Putamen (tissue), 1 donor: Measurements from ENCODE around the gene VEGFA.

Experiments used
- DNase-seq: peaks from one replicate; pipeline ENCODE4 v3.0.0-alpha.2; 2016; ENCODE audit warnings: low spot score

VEGFA gene

DNA sequence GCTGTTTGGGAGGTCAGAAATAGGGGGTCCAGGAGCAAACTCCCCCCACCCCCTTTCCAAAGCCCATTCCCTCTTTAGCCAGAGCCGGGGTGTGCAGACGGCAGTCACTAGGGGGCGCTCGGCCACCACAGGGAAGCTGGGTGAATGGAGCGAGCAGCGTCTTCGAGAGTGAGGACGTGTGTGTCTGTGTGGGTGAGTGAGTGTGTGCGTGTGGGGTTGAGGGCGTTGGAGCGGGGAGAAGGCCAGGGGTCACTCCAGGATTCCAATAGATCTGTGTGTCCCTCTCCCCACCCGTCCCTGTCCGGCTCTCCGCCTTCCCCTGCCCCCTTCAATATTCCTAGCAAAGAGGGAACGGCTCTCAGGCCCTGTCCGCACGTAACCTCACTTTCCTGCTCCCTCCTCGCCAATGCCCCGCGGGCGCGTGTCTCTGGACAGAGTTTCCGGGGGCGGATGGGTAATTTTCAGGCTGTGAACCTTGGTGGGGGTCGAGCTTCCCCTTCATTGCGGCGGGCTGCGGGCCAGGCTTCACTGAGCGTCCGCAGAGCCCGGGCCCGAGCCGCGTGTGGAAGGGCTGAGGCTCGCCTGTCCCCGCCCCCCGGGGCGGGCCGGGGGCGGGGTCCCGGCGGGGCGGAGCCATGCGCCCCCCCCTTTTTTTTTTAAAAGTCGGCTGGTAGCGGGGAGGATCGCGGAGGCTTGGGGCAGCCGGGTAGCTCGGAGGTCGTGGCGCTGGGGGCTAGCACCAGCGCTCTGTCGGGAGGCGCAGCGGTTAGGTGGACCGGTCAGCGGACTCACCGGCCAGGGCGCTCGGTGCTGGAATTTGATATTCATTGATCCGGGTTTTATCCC lies at the start of gene VEGFA:
Gene VEGFA, plus strand, starts transcription at position 686 of the 846 bp plus-strand sequence.
- DNase-seq, result peak; percentile 87

DNA sequence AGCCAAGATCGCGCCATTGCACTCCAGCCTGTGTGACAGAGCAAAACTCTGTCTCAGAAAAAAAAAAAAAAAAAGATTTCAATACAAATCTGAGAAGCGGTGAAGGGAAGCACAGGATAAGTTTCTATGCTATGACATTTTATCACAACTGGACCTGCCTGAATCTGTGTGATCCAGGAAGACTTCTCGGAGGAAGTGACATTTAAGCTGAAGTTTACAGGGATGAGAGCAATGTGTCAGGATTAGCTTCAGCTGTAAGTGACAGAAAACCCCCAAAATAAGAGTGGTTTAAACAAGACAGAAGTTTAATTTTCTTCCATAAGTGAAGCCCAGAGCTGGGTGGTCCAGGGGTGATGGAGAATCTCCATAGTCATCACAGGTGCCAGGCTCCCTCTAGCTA lies 49.0 kb upstream of the VEGFA start:
- DNase-seq, result no peak

DNA sequence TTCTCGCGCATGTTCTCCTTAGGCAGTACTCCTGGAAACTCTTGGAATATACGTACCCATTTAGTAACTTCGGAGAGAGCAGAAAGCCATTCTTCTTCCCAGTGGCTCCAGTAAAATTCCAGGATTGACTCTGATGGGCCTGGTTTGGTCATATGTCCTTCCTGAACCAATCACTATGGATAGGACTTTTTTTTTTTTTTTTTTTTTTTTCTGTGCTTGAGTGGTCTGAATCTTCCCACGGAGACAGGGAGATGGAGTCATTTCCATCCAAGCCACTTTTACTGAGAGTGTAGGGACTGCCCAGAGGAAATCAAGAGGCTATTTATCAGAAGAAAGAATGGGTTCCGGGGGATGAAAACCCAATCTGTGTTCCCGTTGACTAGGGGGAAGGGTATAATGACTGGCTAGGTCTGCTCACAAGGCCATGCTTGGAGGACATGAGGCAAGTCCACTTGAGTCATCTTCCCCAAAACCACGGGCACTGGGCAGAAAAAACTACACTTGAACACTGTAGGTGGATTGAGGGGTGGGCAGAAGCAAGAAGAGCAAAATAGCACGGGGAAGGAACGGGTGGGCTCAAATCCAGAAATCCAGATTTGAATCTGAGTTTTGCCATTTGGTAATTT lies 47.0 kb upstream of the VEGFA start:
- DNase-seq, result no peak

DNA sequence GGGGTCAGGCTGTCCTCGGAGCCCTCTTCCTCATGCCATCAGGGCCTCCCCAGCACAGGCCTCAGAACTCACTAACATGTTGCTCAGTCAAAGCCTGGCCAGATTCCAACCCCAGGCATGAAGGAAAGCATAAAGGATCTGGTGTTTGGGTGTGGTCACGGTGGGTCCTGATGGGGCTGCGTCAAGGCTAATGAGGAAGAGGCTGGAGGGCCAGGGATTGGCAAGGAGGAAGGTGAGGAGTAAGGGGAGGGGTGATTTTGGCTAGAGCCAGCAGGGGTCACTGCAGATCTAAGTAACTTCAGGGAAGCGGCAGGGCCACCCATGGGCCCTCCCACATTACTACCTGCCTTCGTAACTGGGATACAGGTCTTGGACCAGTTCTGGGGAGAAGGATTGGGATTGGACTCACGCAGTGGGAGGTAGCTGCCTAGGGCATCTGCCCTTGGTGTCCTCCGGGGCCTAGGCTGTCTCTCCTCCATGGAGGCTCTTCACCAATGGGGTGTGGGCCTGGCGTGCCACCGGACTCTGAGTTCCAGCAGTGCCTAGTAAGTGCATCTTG lies 46.2 kb upstream of the VEGFA start:
- no peak for DNase-seq

DNA sequence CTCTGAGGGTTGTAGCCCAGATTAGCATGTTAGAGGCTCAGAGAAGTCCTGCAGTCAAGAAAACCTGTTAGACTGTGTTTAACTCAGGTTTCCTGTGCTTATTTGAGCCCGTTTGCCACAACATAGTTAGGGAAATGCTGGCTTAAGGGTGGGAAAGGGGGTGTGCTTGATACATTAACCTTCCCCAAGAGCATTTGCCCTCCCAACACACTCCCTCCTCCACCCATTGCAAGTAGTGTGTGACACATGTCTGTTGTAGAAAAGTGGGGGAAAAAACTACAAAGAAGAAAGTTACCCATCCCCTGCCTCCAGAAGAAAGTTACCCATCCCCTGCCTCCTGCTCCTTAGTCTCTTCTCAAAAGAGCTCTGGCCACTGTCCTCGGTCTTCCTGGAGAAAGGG lies 45.7 kb upstream of the VEGFA start:
- DNase-seq, result no peak

DNA sequence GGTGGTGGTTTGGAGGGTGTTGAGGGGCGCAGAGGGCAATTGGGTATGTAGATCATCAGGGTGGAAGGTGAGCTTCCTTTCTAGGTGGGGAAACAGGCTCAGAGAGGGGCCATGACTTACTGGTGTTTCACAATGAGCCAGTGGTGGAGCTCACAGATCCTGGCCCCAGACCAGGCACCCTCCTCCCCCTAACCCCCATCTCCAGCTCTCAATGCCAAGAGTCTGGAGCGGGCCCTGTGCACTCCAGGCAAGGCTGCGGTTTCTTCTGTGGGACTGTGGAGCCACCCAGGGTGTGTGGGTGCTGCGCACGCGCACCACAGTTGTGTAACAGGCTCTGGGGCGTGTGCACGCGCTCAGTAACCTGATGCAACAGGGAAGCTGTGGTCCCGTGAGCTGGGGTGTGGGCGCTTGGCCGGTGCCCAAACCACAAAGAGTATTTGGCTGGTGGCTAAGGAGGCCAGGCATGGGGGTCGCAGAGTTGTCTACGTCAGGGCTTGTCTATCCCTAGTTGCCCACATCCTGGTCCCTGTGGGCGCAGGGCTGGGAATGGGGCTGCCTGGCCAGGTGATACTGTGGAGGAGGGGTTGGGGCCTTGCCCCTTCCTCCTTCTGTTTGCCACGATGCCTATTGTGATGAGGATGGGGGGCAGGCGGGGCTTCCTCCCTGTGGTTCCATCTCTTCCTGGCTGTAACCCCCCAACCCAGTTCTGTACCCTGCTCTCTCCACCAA lies 44.9 kb upstream of the VEGFA start:
- DNase-seq, result peak; percentile 19

DNA sequence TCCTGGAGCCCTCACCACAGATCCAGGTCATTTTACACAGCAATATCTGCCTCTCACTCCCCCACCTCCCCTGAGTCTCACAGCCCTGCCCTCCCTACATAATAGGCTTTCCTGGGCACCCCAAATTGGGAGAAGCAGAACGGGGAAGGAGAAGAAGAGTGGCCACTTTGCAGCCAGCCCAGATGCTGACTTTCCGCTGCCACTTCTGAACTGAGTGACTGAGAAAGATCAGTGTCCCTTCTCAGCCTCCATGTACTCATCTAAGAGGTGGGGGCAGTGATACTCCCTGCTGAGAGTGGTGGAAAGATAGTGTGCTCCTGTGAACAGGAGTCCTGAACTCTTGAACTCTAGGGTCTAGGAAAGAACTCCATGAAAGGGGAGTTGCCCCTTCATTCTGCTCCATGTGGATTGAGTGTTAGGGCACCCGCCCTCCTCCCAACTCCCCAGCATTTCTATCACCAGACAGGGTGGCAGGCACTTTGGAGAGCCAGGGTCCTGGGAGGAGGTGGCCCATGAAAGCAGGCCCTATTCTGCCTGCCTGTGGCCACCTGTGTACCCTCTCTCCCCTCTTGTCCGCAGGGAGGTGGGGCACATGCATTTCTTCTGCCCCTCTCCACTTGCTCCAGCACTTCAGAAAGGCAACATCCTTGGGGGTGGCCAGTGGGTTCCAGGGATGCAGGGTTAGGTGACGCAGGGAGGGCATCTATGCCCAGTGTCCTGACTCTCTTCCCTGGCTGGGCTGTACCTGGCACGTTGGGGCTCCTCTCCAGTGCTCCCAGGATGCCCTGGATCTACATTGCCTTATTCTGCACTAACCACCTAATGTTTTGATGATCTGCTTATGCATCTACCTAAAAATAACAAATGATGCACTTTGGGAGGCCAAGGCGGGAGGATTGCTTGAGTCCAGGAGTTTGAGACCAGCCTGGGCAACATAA lies 44.1 kb upstream of the VEGFA start:
- no peak for DNase-seq

DNA sequence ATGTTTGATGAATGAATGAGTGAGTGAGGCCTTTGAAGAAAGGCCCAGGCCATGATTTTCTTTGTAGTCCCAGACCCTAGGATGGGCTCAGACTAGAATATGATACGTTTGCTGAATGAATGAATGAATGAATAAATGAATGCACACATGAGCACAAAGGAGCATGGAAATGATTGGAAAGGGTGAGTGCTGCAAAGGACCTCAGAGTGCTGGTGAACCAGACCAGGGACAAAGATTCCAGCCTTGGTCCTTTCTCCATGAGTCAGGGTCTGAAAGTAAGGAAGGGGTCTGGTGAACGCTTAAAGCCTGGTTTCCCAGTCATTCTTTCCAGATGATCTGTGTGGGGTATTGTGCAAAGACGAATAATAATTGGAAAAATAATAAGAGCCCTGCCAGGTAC lies 42.4 kb upstream of the VEGFA start:
- DNase-seq, result no peak

DNA sequence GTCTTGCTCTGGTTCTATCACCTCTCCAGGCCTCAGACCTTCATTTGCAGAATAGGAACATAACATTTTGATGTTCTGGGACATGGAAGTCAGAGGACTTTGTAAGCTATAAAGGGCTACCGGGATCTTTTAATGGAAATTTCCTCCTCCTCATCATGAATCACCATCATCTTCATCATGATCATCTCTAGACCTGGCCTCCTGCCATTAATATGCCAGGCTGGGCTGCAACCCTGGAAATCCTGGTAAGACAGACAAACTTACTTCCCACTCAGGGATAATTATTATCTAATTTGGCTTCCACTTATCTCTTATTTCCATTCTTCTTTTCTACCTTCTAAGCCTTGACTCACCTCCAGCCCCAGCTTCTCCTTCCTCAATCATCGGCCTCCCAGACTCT lies 41.4 kb upstream of the VEGFA start:
- DNase-seq, result no peak

DNA sequence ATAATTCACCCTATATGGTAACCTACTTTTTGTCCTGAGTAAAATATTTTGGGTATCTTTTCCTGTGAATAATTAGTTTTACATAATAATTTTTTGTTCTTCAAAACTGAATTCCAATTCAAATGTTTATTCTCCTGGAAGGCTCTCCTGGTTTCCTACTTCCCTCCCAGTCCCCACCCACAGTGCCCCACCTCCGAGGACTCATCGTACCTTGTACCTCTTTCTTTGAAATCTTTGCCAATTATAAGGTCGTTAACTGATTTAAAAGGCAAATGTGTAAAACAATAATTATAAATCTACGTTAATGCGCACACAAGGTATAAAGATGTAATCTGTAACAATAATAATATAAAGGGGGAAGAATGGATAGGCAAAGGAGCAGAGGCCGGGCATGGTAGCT lies 40.5 kb upstream of the VEGFA start:
- no peak for DNase-seq

DNA sequence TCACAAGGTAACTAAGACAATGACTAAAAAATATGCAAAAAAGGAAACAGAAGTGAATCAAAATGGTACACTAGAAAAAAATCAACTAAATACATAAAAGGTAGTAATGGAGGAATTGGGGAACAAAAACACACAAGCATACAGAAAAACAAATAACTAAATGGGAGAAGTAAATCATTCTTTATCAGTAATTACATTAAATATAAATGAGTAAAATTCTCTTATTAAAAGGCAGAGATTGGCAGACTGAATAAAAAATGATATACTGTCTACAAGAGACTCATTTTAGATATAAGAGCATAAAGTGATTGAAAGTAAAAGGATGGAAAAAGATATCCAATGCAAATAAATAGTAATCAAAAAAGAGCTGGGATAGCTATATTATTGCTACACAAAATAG lies 39.4 kb upstream of the VEGFA start:
- no peak for DNase-seq

DNA sequence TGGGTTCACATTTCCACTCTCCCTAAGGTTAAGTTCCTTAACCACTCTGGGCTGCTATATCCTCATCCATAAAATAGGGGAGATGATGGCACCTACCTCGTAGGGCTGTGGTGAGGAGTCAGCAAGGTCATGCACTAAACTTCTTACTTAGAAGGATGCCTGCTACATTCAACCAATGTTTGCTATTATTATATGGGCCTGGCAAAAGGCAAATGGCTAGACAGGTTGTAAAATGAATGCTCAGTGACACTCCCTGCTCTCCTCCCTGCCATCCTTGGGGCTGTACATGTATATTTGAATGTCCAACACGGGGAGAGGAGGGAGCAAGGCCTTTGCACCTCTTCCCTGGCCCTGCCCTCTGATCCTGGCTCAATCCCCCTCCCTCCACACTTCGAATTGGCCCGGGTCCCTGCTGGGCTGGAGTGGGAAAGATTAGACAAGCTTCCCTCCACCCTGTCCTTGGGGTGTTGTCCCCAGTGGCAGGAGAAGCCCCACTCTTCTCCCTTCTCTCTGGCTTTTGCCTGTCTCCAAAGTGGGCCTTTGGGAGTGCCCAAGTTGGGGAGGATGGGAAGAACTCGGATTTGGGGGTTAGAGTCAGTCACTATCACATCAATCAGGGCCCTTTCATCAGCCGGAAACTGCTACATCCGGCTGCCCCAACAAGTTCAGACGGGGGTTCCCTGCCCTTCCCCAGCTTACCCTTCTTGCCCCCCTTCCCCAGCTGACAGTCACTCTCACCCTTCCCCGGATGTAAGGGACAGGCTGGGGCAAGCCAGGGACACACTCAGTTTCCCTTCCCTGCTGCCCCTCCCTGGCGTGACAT lies 36.3 kb upstream of the VEGFA start:
- DNase-seq, result no peak

DNA sequence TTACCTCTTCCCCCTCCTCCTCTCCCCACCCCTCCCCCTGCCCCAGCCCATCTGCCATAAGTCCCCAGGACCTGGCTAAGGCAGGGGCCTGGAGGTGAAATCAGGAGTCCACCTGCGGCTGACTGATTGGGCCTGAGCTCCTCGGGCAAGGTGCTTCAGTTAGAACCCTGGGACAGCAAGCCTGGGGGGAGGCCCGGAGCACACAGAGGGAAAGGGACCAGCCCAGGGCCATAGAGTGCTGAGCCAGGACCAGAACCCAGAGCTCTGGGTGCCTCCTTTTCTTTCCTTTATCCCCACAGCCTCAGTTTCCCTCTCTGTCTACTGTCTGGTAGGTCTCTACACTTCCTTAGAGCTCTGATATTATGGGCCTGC lies 35.7 kb upstream of the VEGFA start:
- DNase-seq, result no peak

DNA sequence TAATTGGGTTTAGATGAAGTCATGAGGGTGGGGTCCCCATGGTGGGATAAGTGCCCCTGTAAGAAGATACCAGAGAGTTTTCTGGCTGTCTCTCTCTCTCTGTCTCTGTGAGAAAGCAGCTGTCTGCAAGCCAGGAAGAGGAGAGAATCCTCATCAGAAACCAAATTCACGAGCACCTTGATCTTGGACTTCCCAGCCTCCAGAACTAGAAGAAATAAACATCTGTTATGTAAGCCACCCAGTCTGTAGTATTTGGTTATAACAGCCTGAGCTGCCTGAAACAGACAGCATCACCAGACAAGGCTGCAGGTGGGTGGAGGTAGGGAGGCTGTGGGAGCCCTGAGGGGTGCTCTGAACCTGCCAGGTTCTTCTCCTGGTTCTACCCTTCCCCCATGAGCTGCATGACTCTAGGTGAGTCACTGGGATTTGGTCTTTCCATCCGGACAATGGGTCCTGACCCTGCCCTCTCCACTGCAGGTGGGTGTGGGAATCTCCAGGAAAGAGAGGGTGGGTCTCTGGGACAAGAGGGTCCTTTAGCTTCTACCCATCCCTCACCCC lies 34.3 kb upstream of the VEGFA start:
- no peak for DNase-seq

DNA sequence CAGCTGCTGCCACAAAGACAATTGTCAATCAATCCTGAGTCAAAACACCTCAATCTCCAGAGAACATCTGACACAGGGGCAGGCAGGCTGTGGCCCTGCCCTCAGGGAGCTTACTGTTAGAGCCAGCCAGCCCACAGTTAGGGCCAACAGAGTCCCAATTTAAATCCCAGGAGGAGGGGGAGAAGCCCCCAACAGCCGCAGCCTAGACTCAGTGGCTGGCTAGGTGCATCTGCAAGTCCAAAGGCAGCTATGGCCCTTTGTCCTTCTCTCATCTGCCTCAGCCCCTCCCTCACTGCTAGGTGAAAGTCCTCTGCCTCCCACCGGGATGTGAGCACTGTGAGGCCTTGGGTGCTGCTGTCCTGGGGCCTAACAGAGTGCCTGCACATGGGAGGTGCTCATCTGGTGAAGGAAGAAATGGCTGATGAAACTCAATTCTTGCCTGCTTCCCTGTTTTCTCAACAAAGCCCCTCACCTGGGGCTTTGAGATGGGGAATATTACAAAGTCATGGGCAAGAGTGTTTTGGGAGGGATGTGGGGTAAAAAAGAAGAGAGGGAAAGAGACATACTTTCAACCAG lies 33.7 kb upstream of the VEGFA start:
- no peak for DNase-seq

DNA sequence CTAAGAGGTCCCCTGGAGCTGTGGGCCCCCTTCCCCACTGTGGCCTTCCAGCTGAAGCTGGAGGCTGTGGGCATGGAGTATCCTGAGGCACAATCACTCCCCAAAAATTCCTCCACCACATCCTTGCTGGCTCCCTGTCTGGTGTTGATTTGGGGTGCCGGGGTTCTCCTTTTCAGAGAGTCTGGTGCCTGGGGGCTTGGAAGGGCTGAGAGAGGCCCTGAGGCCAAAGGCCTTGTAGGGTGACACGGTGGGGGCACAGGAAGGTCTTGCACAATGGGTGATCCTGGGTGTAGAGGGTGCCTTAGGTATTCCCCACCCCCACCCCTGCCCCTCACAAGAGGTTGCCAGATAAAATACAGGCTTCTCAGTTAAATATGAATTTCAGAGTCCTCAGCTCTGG lies 33.2 kb upstream of the VEGFA start:
- DNase-seq, result no peak

DNA sequence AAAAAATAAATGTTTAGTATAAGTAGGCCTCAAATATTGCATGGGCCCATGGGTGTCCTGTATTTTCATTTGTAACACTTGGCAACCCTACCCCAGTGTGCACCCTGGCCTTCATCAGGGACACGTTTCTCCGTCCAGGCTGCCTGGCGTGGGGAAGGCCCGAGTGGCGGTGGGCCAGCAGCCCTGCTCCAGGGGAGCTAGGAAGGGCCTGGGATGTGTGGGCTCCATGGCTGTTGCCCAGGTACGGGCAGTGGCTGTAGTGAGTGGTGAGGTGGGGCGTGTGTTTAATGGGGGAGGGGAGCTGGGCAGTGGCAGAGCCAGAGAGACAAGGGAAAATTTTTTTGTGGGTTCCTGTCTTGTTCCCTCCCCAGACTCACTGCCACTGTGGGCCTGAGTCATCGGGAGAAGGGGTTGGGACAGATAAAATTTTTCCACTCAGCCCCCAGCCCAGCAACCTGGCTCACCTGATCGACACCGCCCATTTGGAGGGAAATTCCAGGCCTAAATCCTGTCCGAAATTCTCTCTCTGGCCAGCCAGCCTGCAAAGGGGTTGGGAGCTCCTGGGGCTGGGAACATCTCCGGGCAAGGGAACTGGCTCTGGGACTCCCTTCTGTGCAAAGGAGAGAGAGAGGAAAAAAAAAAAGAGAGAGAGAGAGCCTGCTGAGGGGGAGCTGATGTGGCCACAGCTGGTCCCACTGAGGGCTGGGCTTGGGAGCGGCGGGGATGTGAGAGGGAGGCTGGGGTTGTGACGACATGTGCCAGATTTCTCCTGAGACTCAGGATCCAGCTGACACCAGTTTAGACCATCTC lies 32.5 kb upstream of the VEGFA start:
- no peak for DNase-seq

DNA sequence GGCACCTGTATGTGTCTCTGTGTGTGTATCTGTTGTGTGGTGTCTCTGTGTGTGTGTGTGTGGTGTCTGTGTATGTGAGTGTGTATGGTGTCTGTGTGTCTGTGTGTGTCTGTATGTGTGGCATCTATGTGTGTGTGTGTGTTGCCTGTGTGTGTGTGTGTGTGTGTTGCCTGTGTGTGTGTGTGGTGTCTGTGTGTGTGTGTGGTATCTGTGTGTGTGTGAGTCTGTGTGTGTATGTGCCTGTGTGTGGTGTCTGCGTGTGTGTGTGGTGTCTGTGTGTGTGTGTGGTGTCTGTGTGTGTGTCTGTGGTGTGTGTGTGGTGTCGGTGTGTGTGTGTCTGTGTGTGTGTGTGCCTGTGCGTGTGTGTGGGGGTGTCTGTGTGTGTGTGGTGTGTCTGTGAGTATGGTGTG lies 31.7 kb upstream of the VEGFA start:
- DNase-seq, result no peak
